GM10248 (cell line): ENCODE measurements around the gene SEC61G.
A peak's percentile ranks its signal among the peaks of the same experiment; 100 is the strongest.

ENCODE experiments used
- CTCF ChIA-PET: fragments of 300-600 bp; sonication (Branson Sonifier 250); formaldehyde crosslinking; extraction: SDS; loops from one replicate; lab custom pipeline; 2021; ENCODE audit warnings: antibody characterized with exemption; lab: Yijun Ruan, JAX
- POLR2A ChIA-PET: fragments of 350-650 bp; sonication (Branson Sonifier 250); formaldehyde crosslinking; extraction: SDS; loops from one replicate; lab custom pipeline; 2020; ENCODE audit warnings: antibody characterized with exemption; lab: Yijun Ruan, JAX
- DNase-seq: peaks from one replicate; pipeline ENCODE4 v3.0.0; 2012; ENCODE audit errors: extremely low spot score
- CTCF ChIP-seq: IDR thresholded peaks from 2 replicates; pipeline ENCODE4 v1.5.1; 2012; ENCODE audit warnings: mild to moderate bottlenecking, low read depth; ENCODE audit errors: extremely low read depth, missing control alignments, control extremely low read depth

SEC61G gene

GRCh38 chr7:54758702-54759592 lies at the start of gene SEC61G:
Gene SEC61G (minus strand): TSS chr7:54759211. CDS start chr7:54757588, 1,623 bp downstream.
- CTCF ChIA-PET = interaction anchor here (0.8 to 5.2 kb wide), 8 partner anchors 9 to 656 kb away, joined by 3 to 49 read pairs (median 4); no protein-coding TSS in a partner anchor
- DNase-seq = peak; percentile 95
- POLR2A ChIA-PET = interaction anchor here (1.0 kb wide), 1 partner anchor 10 kb away, joined by 3 read pairs; no protein-coding TSS in a partner anchor
- TF ChIP-seq CTCF = no peak

GRCh38 chr7:54802841-54803240 lies 43.8 kb upstream of the SEC61G start:
- CTCF ChIA-PET = interaction anchor here (0.8 to 1.3 kb wide), 3 partner anchors 8 to 26 kb away, joined by 3 to 4 read pairs (median 3); no protein-coding TSS in a partner anchor
- TF ChIP-seq CTCF = no peak

GRCh38 chr7:54802114-54802513 lies 43.1 kb upstream of the SEC61G start:
- POLR2A ChIA-PET = no interaction called here
- CTCF ChIA-PET = no interaction called here
- DNase-seq = no peak
- no peak for TF ChIP-seq CTCF

More at GRCh38 chr7:54802841-54803240, 43.8 kb upstream of the SEC61G start:
- no peak for DNase-seq
- POLR2A ChIA-PET = no interaction called here

GRCh38 chr7:54799792-54800191 lies 40.8 kb upstream of the SEC61G start:
- no peak for DNase-seq
- no peak for TF ChIP-seq CTCF
- ChIA-PET CTCF (no interaction called here), POLR2A (no interaction called here)

- no peak for TF ChIP-seq CTCF
- ChIA-PET CTCF (interaction anchor here (1.5 to 2.5 kb wide), 4 partner anchors 10 to 456 kb away, joined by 5 to 15 read pairs (median 8); no protein-coding TSS in a partner anchor), POLR2A (no interaction called here)
- DNase-seq = no peak
These were observed 39.5 kb upstream of the SEC61G start for GRCh38 chr7:54798530-54798929.

- DNase-seq = no peak
- TF ChIP-seq CTCF = no peak
- ChIA-PET POLR2A (no interaction called here), CTCF (interaction anchor here (1.1 to 2.5 kb wide), 6 partner anchors 8 to 458 kb away, joined by 3 to 15 read pairs (median 6); no protein-coding TSS in a partner anchor)
These were observed 37.8 kb upstream of the SEC61G start for GRCh38 chr7:54796853-54797252.
